GM12878 (cell line): ENCODE measurements around the gene ULK4. TPM values are rescaled to one million over a fixed set of nuclear protein-coding genes. Genes with fewer than 3 reads are reported as not detected.

Source experiments
- ATAC-seq: fragments of 200-7000 bp; cut with Tn5 transposase; 3 replicates; pipeline ENCODE4 v1.9.1; 2020; ENCODE audit warnings: mild to moderate bottlenecking, moderate library complexity
- BruUV-seq: library from RNA; stranded (reverse); fragments of 400-500 nt; replicated peaks from 2 replicates; lab custom pipeline; 2021; lab: Mats Ljungman, UMichigan
- CTCF ChIA-PET: fragments of 300-600 bp; sonication (Branson Sonifier 250); formaldehyde crosslinking; extraction: SDS; loops from one replicate; lab custom pipeline; 2021; ENCODE audit warnings: inconsistent platforms; lab: Yijun Ruan, JAX
- POLR2A ChIA-PET: fragments of 350-600 bp; formaldehyde crosslinking; extraction: SDS; loops from one replicate; lab custom pipeline; 2021; ENCODE audit warnings: inconsistent platforms; lab: Charles Lee
- RAD21 ChIA-PET: fragments of 300-600 bp; sonication (Branson Sonifier 250); formaldehyde crosslinking; loops from one replicate; lab custom pipeline; 2023; ENCODE audit warnings: antibody characterized with exemption; ENCODE audit not compliant: unreplicated experiment; lab: Charles Lee
- SMC1A ChIA-PET: fragments of 300-600 bp; sonication (Branson Sonifier 250); formaldehyde crosslinking; loops from one replicate; lab custom pipeline; 2023; ENCODE audit not compliant: unreplicated experiment, uncharacterized antibody; lab: Charles Lee
- DNase-seq: peaks from one replicate; pipeline ENCODE4 v3.0.0-alpha.2; 2011; ENCODE audit warnings: low read depth, low spot score
- FAIRE-seq: peaks from 3 replicates; lab custom pipeline; 2011; peaks lifted over from hg19 to GRCh38; lab: Jason Lieb, UNC
- H2AFZ ChIP-seq: 2 replicates; pipeline ENCODE4 v1.6.0; 2011; ENCODE audit warnings: low read depth, low read length, control low read depth; ENCODE audit not compliant: control insufficient read depth
- H3K27ac ChIP-seq: 2 replicates; pipeline ENCODE4 v1.5.1; 2011; ENCODE audit warnings: control low read depth; ENCODE audit not compliant: control insufficient read depth, insufficient read depth
- H3K27me3 ChIP-seq, 2 experiments: replicated peaks in 1 of 2; 2 replicates each; pipeline versions ENCODE4 v1.6.0 to v1.6.1; 2011; ENCODE audit warnings: low read length in 1 of 2; ENCODE audit not compliant: control insufficient read depth in 2 of 2, insufficient read depth in 2 of 2
- H3K36me3 ChIP-seq, 2 experiments: 2 replicates each; pipeline ENCODE4 v1.5.1; 2011; ENCODE audit warnings: low read length in 1 of 2; ENCODE audit not compliant: control insufficient read depth in 2 of 2, insufficient read depth in 2 of 2
- H3K4me1 ChIP-seq: 2 replicates; pipeline ENCODE4 v1.6.1; 2011; ENCODE audit warnings: mild to moderate bottlenecking, low read length, moderate library complexity, mixed read lengths; ENCODE audit not compliant: control insufficient read depth, insufficient read depth
- H3K4me2 ChIP-seq: 2 replicates; pipeline ENCODE4 v1.6.0; 2011; ENCODE audit warnings: control low read depth; ENCODE audit not compliant: control insufficient read depth, insufficient read depth
- H3K4me3 ChIP-seq: fragments of 200-600 bp; sonication (generic); 2 replicates; pipeline ENCODE4 v1.5.1; 2016
- H3K79me2 ChIP-seq: 2 replicates; pipeline ENCODE4 v1.6.0; 2011; ENCODE audit warnings: low read length; ENCODE audit not compliant: control insufficient read depth, insufficient read depth
- H3K9ac ChIP-seq: 2 replicates; pipeline ENCODE4 v1.8.0; 2011; ENCODE audit warnings: low read length, control low read depth, mixed read lengths; ENCODE audit not compliant: control insufficient read depth, insufficient read depth
- H3K9me3 ChIP-seq: replicated peaks from 3 replicates; pipeline ENCODE4 v1.5.1; 2011; ENCODE audit warnings: mild to moderate bottlenecking, low read length; ENCODE audit not compliant: control insufficient read depth, insufficient read depth
- H4K20me1 ChIP-seq: 2 replicates; pipeline ENCODE4 v1.6.0; 2011; ENCODE audit not compliant: control insufficient read depth, insufficient read depth
- BRCA1 ChIP-seq: IDR thresholded peaks from 2 replicates; pipeline ENCODE4 v1.6.1; 2011; ENCODE audit warnings: low read depth, low read length, improper control_type of control experiment
- CHD4 ChIP-seq: fragments of 200-600 bp; sonication (generic); IDR thresholded peaks from 2 replicates; pipeline ENCODE4 v1.6.1; 2016; ENCODE audit warnings: mild to moderate bottlenecking
- CREB1 ChIP-seq: IDR thresholded peaks from 2 replicates; pipeline ENCODE4 v1.6.1; 2012; ENCODE audit warnings: low read depth, mild to moderate bottlenecking, inconsistent platforms
- E2F8 ChIP-seq: fragments of 450-650 bp; IDR thresholded peaks from 2 replicates; pipeline ENCODE4 v1.6.1; 2018; ENCODE audit warnings: mild to moderate bottlenecking, low read depth, moderate library complexity; ENCODE audit not compliant: partially characterized antibody
- IRF3 ChIP-seq: fragments of 450-650 bp; IDR thresholded peaks from 2 replicates; pipeline ENCODE4 v1.6.1; 2014; ENCODE audit warnings: mild to moderate bottlenecking
- IRF5 ChIP-seq: fragments of 450-650 bp; IDR thresholded peaks from 2 replicates; pipeline ENCODE4 v1.6.1; 2017; ENCODE audit warnings: borderline replicate concordance
- LARP7 ChIP-seq: fragments of 450-650 bp; IDR thresholded peaks from 2 replicates; pipeline ENCODE4 v1.6.1; 2017; ENCODE audit warnings: mild to moderate bottlenecking
- NRF1 ChIP-seq: conservative IDR thresholded peaks from 2 replicates; pipeline ENCODE4 v1.6.1; 2011; ENCODE audit warnings: mild to moderate bottlenecking, low read depth, low read length, improper control_type of control experiment
- PAX5 ChIP-seq: IDR thresholded peaks from 2 replicates; pipeline ENCODE4 v1.6.1; 2011; ENCODE audit warnings: low read depth, low read length, borderline replicate concordance
- RAD21 ChIP-seq: IDR thresholded peaks from 2 replicates; pipeline ENCODE4 v1.6.1; 2011; ENCODE audit warnings: mild to moderate bottlenecking, low read depth, low read length, moderate library complexity; ENCODE audit not compliant: insufficient read depth
- RBBP5 ChIP-seq: fragments of 200-600 bp; sonication (generic); conservative IDR thresholded peaks from 2 replicates; pipeline ENCODE4 v1.6.1; 2016
- SREBF1 ChIP-seq: IDR thresholded peaks from 2 replicates; pipeline ENCODE4 v1.6.1; 2012; ENCODE audit warnings: mild to moderate bottlenecking, low read length
- SRF ChIP-seq, 2 experiments: IDR thresholded peaks; 2 replicates each; pipeline ENCODE4 v1.6.1; 2011; ENCODE audit warnings: low read depth in 2 of 2, low read length in 2 of 2, mild to moderate bottlenecking in 1 of 2, moderate library complexity in 1 of 2
- ZNF384 ChIP-seq: IDR thresholded peaks from 2 replicates; pipeline ENCODE4 v1.6.1; 2012; ENCODE audit warnings: low read depth, mild to moderate bottlenecking, low read length, improper control_type of control experiment, borderline replicate concordance
- WGBS: methylation state at CpG from one replicate; pipeline ENCODE4 v1.1.6; 2016; ENCODE audit warnings: low lambda C conversion rate; ENCODE audit not compliant: insufficient replicate concordance, insufficient coverage; ENCODE audit errors: missing lambda C conversion rate; 5-methylcytosine and 5-hydroxymethylcytosine counted together
- in situ Hi-C: fragments of 300-500 bp; cut with MboI; formaldehyde crosslinking; loops from 9 replicates; pipeline ENCODE4 v1.14.3; 2018; ENCODE audit warnings: mixed read lengths
- intact Hi-C: fragments of 100-400 bp; cut with micrococcal nuclease; formaldehyde crosslinking; loops from one replicate; pipeline ENCODE4 v1.14.2; 2022; ENCODE audit not compliant: unreplicated experiment
- polyA plus RNA-seq, 11 experiments: library from polyadenylated mRNA; depleted of rRNA in 4 of 11; unstranded in 6 of 11; stranded (reverse) in 5 of 11; fragments of >200 nt; fragmentation: Nextera tagmentation in 4 of 11; fragmentation: Illumina TruSeq in 1 of 11; extraction: Ambion mirVana in 4 of 11; extraction: Trizol in 1 of 11; gene quantifications; 1 replicate in 1 of 11; 2 replicates in 10 of 11; pipeline versions ENCODE4 v1.2.1 to v1.2.3, GENCODE V29; 2011 to 2016; ENCODE audit warnings: inconsistent platforms in 2 of 11, missing spikeins in 2 of 11, low read depth in 1 of 11
- total RNA-seq, 4 experiments: library from RNA; depleted of rRNA in 3 of 4; stranded (reverse); fragments of >200 nt in 3 of 4; fragmentation: Illumina TruSeq in 1 of 4; extraction: Trizol in 1 of 4; gene quantifications; 2 replicates each; pipeline versions ENCODE4 v1.2.1 to v1.2.3, GENCODE V29; 2013 to 2021

The ULK4 gene
- total and polyA plus RNA-seq, 10 of the 15 experiments (the other 5 are each of a cell fraction or from before 2014, with no cell fraction given) = 3.5 to 7.6 (median 6.3) TPM

- no peaks in the 10 kb centered on the region for H3K79me2 ChIP-seq
- 63% methylated on average over 8 of the region's 8 CpGs for WGBS
- H2AFZ ChIP-seq = no peak overlapping the region
- H3K27me3 ChIP-seq = no peaks in the 10 kb centered on the region; a peak in 1 of 4 replicates
- no peaks in the 10 kb centered on the region for H4K20me1 ChIP-seq
- H3K4me3 ChIP-seq = no peak overlapping the region
- no TSS peak for BruUV-seq
- H3K36me3 ChIP-seq = no peaks in the 10 kb centered on the region
- H3K9me3 ChIP-seq = no peaks in the 10 kb centered on the region
- RAD21 ChIA-PET = no interaction called here
- no peaks in the 10 kb centered on the region for H3K4me1 ChIP-seq
- H3K27ac ChIP-seq = no peak overlapping the region
- CTCF ChIA-PET = no interaction called here
- TF ChIP-seq BRCA1 (no peak), RAD21 (no peak), ZNF384 (no peak), NRF1 (no peak), CHD4 (no peak), SREBF1 (no peak)
- FAIRE-seq (no peak), ATAC-seq (no peak), DNase-seq (no peak)
- POLR2A ChIA-PET = no interaction called here
- H3K4me2 ChIP-seq = no peak overlapping the region
- intact Hi-C loops (no loop called here), in situ Hi-C loops (no loop called here)
- H3K9ac ChIP-seq = no peak overlapping the region
- SMC1A ChIA-PET = no interaction called here
Observed at GRCh38 chr3:41267975-41268640, 693.8 kb downstream of the ULK4 start.

GRCh38 chr3:41265823-41266273 lies 696.1 kb downstream of the ULK4 start:
- POLR2A ChIA-PET = no interaction called here
- Histone ChIP-seq H3K4me3 (no peak overlapping the region), H3K9me3 (no peaks in the 10 kb centered on the region), H3K27ac (no peak overlapping the region), H2AFZ (no peak overlapping the region), H3K36me3 (no peaks in the 10 kb centered on the region), H3K79me2 (no peaks in the 10 kb centered on the region), H3K9ac (no peak overlapping the region), H4K20me1 (no peaks in the 10 kb centered on the region), H3K4me1 (no peaks in the 10 kb centered on the region), H3K4me2 (no peak overlapping the region), H3K27me3 (no peaks in the 10 kb centered on the region; a peak in 1 of 4 replicates)
- SMC1A ChIA-PET = no interaction called here
- RAD21 ChIA-PET = no interaction called here
- in situ Hi-C loops (no loop called here), intact Hi-C loops (no loop called here)
- ATAC-seq = no peak
- CTCF ChIA-PET = no interaction called here
- DNase-seq = no peak
- no peak for FAIRE-seq
- no TSS peak for BruUV-seq
- WGBS = 29% methylated on average over 3 of the region's 3 CpGs
- TF ChIP-seq LARP7 = no peak
- no peak for TF ChIP-seq E2F8
- TF ChIP-seq PAX5 = no peak
- no peak for TF ChIP-seq IRF5
- TF ChIP-seq IRF3 = no peak
- no peak for TF ChIP-seq CREB1
- no peak for TF ChIP-seq RBBP5
- no peak for TF ChIP-seq SRF (IDR thresholded peaks at IDR 0.05; ENCODE audit: low read depth in 2 of 2, low read length in 2 of 2)
